Fibroblast of lung (primary cell): Measurements from ENCODE around the gene BTBD16.

Experiments used
- EZH2 ChIP-seq: IDR thresholded peaks from 2 replicates; pipeline ENCODE4 v1.5.1; 2012; ENCODE audit warnings: low read length, control low read depth, mild to moderate bottlenecking; ENCODE audit errors: missing control alignments
- TF ChIP-seq, protein P1 (sequence below), 2 donors: IDR thresholded peaks in 1 of 2; conservative IDR thresholded peaks in 1 of 2; 1 replicate in 1 of 2; 2 replicates in 1 of 2; pipeline ENCODE4 v1.5.1; 2011 to 2012; ENCODE audit warnings: low read length in 2 of 2, control low read depth in 1 of 2, inconsistent platforms in 1 of 2, low read depth in 1 of 2, mild to moderate bottlenecking in 1 of 2

DNA sequence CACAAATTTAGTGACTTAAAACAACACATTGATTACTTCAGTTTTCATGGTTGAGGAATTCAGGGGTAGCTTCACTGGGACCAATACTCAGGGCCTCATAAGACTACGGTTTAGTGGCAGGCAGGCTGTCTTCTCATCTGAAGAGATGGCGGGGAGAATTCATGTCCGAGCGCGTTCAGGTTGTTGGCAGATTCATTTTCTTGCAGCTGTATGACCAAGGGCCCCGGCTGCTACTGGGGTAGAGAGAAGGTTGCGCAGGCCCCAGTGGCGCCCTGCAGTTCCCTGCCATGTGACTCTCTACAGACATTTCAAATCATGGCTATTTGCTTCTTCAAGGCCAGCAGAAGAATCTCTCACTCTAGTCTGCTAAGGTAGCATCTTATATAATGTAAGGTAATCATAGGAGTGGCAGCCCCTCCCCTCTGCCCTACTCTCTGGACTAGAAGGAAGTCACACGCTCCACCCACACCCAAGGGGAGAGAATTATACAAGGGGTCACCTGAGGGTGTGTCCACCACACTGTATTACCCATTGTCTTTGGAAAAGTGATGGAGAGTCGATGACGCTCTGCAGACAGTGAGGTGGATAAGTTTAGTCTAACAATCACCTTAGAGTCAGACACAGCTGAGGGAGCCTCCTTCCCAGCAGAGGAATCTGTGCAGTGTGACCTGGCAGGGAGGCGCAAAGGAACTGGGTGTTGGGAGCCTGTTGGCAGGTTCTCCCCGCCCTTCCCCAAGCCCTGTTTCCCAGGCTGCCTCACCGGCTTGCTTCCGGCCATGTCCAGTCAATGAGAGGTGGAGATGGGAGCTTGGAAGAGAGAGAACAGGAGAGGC, 67.7 kb downstream of the BTBD16 start:
- TF ChIP-seq, protein P1, sequence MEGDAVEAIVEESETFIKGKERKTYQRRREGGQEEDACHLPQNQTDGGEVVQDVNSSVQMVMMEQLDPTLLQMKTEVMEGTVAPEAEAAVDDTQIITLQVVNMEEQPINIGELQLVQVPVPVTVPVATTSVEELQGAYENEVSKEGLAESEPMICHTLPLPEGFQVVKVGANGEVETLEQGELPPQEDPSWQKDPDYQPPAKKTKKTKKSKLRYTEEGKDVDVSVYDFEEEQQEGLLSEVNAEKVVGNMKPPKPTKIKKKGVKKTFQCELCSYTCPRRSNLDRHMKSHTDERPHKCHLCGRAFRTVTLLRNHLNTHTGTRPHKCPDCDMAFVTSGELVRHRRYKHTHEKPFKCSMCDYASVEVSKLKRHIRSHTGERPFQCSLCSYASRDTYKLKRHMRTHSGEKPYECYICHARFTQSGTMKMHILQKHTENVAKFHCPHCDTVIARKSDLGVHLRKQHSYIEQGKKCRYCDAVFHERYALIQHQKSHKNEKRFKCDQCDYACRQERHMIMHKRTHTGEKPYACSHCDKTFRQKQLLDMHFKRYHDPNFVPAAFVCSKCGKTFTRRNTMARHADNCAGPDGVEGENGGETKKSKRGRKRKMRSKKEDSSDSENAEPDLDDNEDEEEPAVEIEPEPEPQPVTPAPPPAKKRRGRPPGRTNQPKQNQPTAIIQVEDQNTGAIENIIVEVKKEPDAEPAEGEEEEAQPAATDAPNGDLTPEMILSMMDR (conservative IDR thresholded peaks at IDR 0.05 in 1 of 2, IDR thresholded peaks at IDR 0.05 in 1 of 2; ENCODE audit: low read depth in 1 of 2, low read length in 2 of 2) = no peak
- no peak for TF ChIP-seq EZH2
